ENCODE results near the gene CAMK2N1. TPM values are rescaled to one million over a fixed set of nuclear protein-coding genes. Genes with fewer than 3 reads are reported as not detected.

Gene CAMK2N1
- total and polyA plus RNA-seq, 2 of the 13 experiments (the other 11 are each of a cell fraction or from before 2014, with no cell fraction given): 38.0 to 38.6 TPM

DNA sequence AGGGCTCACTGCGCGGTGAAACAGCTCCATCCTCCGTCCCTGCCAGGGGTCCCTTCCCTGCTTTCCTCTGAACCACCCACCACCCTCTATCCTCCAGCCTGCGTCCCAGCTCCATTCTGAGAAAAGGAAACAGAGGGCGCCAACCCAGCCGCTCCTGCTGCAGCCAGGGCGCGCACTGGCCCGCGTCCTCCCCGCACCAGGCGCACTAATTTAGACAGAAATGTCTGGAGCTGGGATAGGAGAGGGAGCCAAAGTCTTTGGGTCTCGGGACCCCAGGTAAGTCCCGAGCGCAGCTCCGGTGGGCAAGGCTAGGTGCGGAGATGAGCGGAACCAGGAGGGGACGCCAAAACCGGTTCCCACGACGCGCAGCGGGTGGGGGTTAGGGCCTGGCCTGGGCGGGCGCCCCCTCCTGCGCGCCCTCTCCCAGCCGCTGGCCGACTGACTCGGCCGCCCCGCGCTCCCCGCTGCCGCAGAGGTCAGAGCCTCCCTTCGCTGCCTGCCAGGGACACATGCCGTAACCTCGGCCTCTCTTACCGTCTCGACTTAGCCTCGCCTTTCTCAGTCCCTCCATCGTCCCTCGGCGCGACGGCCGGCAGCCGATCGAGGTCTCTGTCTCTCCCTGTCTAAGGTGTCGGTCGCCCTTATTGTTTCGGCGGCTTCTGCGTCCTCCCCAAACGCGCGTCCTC lies 2.0 kb downstream of the CAMK2N1 start (continued):
- TF ChIP-seq, protein P1, sequence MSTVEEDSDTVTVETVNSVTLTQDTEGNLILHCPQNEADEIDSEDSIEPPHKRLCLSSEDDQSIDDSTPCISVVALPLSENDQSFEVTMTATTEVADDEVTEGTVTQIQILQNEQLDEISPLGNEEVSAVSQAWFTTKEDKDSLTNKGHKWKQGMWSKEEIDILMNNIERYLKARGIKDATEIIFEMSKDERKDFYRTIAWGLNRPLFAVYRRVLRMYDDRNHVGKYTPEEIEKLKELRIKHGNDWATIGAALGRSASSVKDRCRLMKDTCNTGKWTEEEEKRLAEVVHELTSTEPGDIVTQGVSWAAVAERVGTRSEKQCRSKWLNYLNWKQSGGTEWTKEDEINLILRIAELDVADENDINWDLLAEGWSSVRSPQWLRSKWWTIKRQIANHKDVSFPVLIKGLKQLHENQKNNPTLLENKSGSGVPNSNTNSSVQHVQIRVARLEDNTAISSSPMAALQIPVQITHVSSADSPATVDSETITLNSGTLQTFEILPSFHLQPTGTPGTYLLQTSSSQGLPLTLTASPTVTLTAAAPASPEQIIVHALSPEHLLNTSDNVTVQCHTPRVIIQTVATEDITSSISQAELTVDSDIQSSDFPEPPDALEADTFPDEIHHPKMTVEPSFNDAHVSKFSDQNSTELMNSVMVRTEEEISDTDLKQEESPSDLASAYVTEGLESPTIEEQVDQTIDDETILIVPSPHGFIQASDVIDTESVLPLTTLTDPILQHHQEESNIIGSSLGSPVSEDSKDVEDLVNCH (CRISPR knock-in tag; IDR thresholded peaks at IDR 0.05): no peak
- TF ChIP-seq ZZZ3 (CRISPR knock-in tag; IDR thresholded peaks at IDR 0.05; ENCODE audit: borderline replicate concordance) (no peak), SMAD3 (CRISPR knock-in tag; IDR thresholded peaks at IDR 0.05) (peak; percentile 10; the same call in 1 of the 2 replicates), NAIF1 (CRISPR knock-in tag; IDR thresholded peaks at IDR 0.05; ENCODE audit: borderline replicate concordance) (no peak), ZNF547 (CRISPR knock-in tag; IDR thresholded peaks at IDR 0.05) (no peak), CHD4 (IDR thresholded peaks at IDR 0.05; ENCODE audit: borderline replicate concordance, low read length) (no peak), MLLT10 (CRISPR knock-in tag; IDR thresholded peaks at IDR 0.05) (no peak), ZNF782 (CRISPR knock-in tag; IDR thresholded peaks at IDR 0.05; ENCODE audit: borderline replicate concordance) (no peak), NFE2 (CRISPR knock-in tag; IDR thresholded peaks at IDR 0.05) (no peak), CBX2 (IDR thresholded peaks at IDR 0.05; ENCODE audit: low read depth, low read length) (no peak), CBX2 (CRISPR knock-in tag; IDR thresholded peaks at IDR 0.05; ENCODE audit: low read depth) (no peak), ZNF10 (CRISPR knock-in tag; IDR thresholded peaks at IDR 0.05; ENCODE audit: borderline replicate concordance, low read depth) (no peak), ZNF570 (CRISPR knock-in tag; IDR thresholded peaks at IDR 0.05; ENCODE audit: borderline replicate concordance) (no peak)
- TF ChIP-seq, protein P2, sequence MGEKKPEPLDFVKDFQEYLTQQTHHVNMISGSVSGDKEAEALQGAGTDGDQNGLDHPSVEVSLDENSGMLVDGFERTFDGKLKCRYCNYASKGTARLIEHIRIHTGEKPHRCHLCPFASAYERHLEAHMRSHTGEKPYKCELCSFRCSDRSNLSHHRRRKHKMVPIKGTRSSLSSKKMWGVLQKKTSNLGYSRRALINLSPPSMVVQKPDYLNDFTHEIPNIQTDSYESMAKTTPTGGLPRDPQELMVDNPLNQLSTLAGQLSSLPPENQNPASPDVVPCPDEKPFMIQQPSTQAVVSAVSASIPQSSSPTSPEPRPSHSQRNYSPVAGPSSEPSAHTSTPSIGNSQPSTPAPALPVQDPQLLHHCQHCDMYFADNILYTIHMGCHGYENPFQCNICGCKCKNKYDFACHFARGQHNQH (CRISPR knock-in tag; IDR thresholded peaks at IDR 0.05): peak; percentile 34; the same call in 1 of the 2 replicates
- TF ChIP-seq, protein P3, sequence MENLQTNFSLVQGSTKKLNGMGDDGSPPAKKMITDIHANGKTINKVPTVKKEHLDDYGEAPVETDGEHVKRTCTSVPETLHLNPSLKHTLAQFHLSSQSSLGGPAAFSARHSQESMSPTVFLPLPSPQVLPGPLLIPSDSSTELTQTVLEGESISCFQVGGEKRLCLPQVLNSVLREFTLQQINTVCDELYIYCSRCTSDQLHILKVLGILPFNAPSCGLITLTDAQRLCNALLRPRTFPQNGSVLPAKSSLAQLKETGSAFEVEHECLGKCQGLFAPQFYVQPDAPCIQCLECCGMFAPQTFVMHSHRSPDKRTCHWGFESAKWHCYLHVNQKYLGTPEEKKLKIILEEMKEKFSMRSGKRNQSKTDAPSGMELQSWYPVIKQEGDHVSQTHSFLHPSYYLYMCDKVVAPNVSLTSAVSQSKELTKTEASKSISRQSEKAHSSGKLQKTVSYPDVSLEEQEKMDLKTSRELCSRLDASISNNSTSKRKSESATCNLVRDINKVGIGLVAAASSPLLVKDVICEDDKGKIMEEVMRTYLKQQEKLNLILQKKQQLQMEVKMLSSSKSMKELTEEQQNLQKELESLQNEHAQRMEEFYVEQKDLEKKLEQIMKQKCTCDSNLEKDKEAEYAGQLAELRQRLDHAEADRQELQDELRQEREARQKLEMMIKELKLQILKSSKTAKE (CRISPR knock-in tag; IDR thresholded peaks at IDR 0.05; ENCODE audit: borderline replicate concordance): no peak
- TF ChIP-seq, protein P4, sequence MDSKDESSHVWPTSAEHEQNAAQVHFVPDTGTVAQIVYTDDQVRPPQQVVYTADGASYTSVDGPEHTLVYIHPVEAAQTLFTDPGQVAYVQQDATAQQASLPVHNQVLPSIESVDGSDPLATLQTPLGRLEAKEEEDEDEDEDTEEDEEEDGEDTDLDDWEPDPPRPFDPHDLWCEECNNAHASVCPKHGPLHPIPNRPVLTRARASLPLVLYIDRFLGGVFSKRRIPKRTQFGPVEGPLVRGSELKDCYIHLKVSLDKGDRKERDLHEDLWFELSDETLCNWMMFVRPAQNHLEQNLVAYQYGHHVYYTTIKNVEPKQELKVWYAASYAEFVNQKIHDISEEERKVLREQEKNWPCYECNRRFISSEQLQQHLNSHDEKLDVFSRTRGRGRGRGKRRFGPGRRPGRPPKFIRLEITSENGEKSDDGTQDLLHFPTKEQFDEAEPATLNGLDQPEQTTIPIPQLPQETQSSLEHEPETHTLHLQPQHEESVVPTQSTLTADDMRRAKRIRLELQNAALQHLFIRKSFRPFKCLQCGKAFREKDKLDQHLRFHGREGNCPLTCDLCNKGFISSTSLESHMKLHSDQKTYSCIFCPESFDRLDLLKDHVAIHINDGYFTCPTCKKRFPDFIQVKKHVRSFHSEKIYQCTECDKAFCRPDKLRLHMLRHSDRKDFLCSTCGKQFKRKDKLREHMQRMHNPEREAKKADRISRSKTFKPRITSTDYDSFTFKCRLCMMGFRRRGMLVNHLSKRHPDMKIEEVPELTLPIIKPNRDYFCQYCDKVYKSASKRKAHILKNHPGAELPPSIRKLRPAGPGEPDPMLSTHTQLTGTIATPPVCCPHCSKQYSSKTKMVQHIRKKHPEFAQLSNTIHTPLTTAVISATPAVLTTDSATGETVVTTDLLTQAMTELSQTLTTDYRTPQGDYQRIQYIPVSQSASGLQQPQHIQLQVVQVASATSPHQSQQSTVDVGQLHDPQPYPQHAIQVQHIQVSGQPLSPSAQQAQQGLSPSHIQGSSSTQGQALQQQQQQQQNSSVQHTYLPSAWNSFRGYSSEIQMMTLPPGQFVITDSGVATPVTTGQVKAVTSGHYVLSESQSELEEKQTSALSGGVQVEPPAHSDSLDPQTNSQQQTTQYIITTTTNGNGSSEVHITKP (CRISPR knock-in tag; IDR thresholded peaks at IDR 0.05; ENCODE audit: low read depth): no peak
- TF ChIP-seq, protein P5, sequence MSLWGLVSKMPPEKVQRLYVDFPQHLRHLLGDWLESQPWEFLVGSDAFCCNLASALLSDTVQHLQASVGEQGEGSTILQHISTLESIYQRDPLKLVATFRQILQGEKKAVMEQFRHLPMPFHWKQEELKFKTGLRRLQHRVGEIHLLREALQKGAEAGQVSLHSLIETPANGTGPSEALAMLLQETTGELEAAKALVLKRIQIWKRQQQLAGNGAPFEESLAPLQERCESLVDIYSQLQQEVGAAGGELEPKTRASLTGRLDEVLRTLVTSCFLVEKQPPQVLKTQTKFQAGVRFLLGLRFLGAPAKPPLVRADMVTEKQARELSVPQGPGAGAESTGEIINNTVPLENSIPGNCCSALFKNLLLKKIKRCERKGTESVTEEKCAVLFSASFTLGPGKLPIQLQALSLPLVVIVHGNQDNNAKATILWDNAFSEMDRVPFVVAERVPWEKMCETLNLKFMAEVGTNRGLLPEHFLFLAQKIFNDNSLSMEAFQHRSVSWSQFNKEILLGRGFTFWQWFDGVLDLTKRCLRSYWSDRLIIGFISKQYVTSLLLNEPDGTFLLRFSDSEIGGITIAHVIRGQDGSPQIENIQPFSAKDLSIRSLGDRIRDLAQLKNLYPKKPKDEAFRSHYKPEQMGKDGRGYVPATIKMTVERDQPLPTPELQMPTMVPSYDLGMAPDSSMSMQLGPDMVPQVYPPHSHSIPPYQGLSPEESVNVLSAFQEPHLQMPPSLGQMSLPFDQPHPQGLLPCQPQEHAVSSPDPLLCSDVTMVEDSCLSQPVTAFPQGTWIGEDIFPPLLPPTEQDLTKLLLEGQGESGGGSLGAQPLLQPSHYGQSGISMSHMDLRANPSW (CRISPR knock-in tag; IDR thresholded peaks at IDR 0.05; ENCODE audit: borderline replicate concordance): no peak
